Skeletal muscle cell (primary cell): ENCODE results near the gene TFEB.

Experiments
- DNase-seq: peaks from one replicate; pipeline ENCODE4 v3.0.0-alpha.2; 2010; ENCODE audit warnings: low read depth
- H3K4me3 ChIP-seq: 2 replicates; pipeline ENCODE4 v1.5.1; 2011; ENCODE audit warnings: low read depth, mild to moderate bottlenecking, control low read depth, low read length, moderate library complexity

Gene TFEB

GRCh38 chr6:41735427-41736185 lies at the start of gene TFEB:
TFEB (minus strand) TSS chr6:41735608; CDS start chr6:41691213, 44,395 bp downstream.
- peak within 1 kb of the TSS; percentile 65 for H3K4me3 ChIP-seq
- peak; percentile 52 for DNase-seq

- DNase-seq, result no peak
- H3K4me3 ChIP-seq, result no peak overlapping the region
These were observed 49.3 kb upstream of the TFEB start for GRCh38 chr6:41784581-41785171.

DNA sequence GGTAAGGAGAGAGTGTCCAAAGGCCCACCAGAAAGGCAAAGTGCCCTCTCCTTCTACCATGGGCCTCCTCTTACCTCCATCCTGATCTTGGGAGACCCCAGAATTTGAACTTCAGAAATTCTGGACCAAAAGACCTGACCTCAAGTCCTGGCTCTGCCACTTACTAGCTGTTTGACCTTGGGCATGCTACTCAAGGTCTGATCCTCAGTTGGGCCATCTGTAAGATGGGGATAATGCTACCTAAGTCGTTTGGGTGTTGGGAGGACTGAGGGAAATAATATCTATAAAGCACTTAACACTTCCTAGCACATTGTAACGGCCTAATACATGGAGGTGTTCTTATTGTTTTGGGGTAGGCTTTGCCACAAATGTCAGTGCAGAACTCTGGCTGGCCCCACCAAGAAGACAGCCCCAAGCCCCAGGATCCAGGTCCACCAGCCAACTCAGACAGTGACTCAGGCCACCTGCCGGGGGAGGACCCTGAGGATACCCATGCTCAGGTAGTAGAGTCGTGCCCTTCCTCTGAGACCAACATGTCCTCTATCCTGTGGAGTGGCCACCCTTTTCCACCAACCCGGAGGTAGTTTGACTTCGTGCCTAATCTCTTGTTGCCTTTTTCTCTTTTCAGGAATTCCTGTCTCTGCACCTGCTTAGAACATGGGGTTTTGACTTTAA lies 47.8 kb upstream of the TFEB start:
- no peak for DNase-seq
- no peak overlapping the region for H3K4me3 ChIP-seq

DNA sequence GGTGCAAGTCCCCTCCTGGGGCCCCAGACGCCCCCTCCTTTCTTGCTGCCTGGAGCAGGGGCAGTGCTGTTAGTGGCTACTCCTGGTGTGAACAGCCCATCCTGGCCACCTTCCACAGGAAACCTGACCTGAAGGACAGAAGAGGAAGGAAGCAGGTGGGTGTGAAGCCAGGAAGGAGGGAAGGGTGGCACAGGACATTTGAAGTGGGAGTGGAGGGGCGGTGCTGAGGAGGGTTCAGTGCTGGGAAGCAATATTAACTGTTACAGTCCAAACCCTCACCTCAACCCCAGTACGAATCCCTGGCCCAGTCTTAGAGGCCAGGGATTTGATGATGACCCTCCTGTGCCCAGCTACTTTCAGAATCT lies 45.9 kb upstream of the TFEB start:
- no peak overlapping the region for H3K4me3 ChIP-seq

DNA sequence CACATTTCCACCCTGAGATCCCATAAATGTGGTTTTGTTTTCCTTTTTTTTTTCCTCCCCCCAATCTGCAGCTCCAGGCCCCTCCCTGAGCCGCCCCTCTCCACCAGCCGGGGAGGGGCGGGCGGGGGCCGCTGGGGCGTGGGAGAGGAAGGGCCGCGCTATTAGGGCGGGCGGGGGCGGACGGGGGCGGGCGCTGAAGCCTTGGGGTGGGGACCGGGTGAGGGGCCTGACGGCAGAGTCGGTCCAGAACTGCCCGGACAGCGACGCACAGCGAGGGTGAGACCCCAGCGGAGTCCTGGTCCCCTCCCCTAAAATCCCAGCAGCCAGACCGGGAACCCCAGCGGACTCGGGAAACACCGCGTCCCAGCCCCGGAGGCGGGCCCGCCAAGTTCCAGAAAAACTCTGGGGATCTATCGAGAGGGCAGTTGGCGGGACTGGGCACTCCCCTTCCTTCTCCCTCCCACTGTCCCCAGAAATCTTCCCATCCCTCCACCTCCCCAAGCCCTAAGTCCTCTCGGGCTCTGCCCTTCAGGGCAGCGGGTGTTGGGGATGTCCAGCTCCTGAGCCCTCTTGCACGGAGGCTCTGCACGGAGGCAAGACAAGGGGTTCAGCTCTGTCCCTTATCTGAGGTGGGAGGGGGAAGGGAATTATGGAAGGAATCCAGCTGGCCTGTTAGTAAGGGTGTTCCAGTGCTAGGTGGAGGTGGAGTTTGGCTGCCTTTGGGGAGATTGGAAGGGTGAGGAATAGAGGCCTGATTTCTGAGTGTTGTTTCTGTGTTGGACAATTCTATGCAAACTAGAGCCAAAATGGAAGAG lies 45.4 kb upstream of the TFEB start, which contains the start of gene PRICKLE4:
PRICKLE4 (plus strand) TSS at position 232 of the 815 bp plus-strand sequence. CDS start 2,692 bp downstream, outside the sequence.
- DNase-seq, result no peak

More for the DNA sequence above, 45.9 kb upstream of the TFEB start:
- no peak for DNase-seq

GRCh38 chr6:41779788-41780550 lies 44.6 kb upstream of the TFEB start, which contains the start of gene FRS3:
FRS3 (minus strand) TSS chr6:41779900; CDS start chr6:41776987, 2,913 bp downstream.
- peak within 1 kb of the TSS; percentile 62 for H3K4me3 ChIP-seq
- DNase-seq, result peak; percentile 73

More for the DNA sequence above, 45.4 kb upstream of the TFEB start, which contains the start of gene PRICKLE4:
- peak within 1 kb of the TSS; percentile 62 for H3K4me3 ChIP-seq

DNA sequence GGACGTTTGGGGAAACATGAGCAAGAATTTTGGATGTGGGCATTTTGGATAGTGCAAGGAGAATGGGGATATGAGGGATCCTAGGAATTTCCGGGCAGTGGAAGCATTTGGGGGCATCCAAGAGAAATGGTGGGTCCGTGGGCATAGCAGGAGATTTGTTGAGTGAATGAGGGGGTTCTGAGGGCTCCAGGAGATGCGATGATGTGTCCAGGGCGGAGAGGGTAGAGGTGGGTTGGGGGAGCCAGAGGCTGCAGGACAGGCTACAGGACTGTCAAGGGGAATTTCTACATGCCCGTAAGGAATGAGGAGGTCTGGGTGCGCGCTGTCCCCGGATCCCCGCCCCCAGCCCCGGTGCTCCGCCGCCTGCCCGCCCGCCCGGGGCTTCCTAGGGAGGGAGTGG lies 43.9 kb upstream of the TFEB start:
- no peak for DNase-seq
- H3K4me3 ChIP-seq, result peak overlapping the region; percentile 62

GRCh38 chr6:41778895-41779294 lies 43.5 kb upstream of the TFEB start:
- no peak for DNase-seq
- peak overlapping the region; percentile 62 for H3K4me3 ChIP-seq

- DNase-seq, result no peak
- H3K4me3 ChIP-seq, result no peak overlapping the region
These were observed 42.3 kb upstream of the TFEB start for GRCh38 chr6:41777551-41778285.

- H3K4me3 ChIP-seq, result no peak overlapping the region
- DNase-seq, result no peak
These were observed 40.0 kb upstream of the TFEB start for GRCh38 chr6:41775293-41775882.

- no peak for DNase-seq
- no peak overlapping the region for H3K4me3 ChIP-seq
These were observed 39.4 kb upstream of the TFEB start for GRCh38 chr6:41774841-41775240.

- DNase-seq, result no peak
- H3K4me3 ChIP-seq, result no peak overlapping the region
These were observed 35.9 kb upstream of the TFEB start for GRCh38 chr6:41771058-41771983.

GRCh38 chr6:41770381-41771057 lies 35.1 kb upstream of the TFEB start:
- DNase-seq, result no peak
- no peak overlapping the region for H3K4me3 ChIP-seq

DNA sequence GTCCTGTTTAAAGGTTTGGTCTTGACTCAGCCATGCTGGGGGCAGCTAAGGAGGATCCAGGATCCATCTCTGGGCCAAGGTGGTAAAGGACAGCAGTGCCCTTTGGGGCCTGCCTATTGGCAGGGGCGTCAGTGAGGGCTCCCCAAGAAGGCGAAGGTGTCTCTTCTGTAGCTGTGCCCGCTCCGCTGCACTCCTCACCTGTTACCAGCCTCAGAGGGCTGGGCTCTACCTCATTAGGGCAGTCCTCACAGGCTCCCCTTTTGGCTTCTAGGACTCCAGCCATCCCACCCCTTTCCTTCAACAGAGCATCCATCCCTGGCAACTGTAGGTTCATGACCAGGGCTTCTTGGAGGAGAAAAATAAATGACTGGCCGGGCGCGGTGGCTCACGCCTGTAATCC lies 34.0 kb upstream of the TFEB start:
- no peak overlapping the region for H3K4me3 ChIP-seq
- DNase-seq, result no peak

GRCh38 chr6:41768545-41769308 lies 33.3 kb upstream of the TFEB start:
- no peak overlapping the region for H3K4me3 ChIP-seq
- DNase-seq, result no peak
